Esophagus (tissue), 2 donors: ENCODE results near the gene MRPS35. TPM values are rescaled to one million over a fixed set of nuclear protein-coding genes. Genes with fewer than 3 reads are reported as not detected.
A peak's percentile ranks its signal among the peaks of the same experiment; 100 is the strongest.

Source experiments
- H3K27ac ChIP-seq, 2 donors: one replicate each; pipeline ENCODE4 v1.5.1; 2013; ENCODE audit warnings: low read depth in 2 of 2, mild to moderate bottlenecking in 2 of 2, inconsistent platforms in 1 of 2, low read length in 1 of 2, moderate library complexity in 1 of 2
- H3K27me3 ChIP-seq, 2 donors: one replicate each; pipeline ENCODE4 v1.6.1; 2013; ENCODE audit warnings: low read length in 2 of 2, control low read depth in 1 of 2, mild to moderate bottlenecking in 1 of 2; ENCODE audit not compliant: insufficient read depth in 2 of 2, control insufficient read depth in 1 of 2
- H3K36me3 ChIP-seq, 2 donors: one replicate each; pipeline ENCODE4 v1.6.1; 2013; ENCODE audit warnings: low read length in 1 of 2; ENCODE audit not compliant: control insufficient read depth in 2 of 2, insufficient read depth in 2 of 2
- H3K4me1 ChIP-seq, 2 donors: one replicate each; pipeline ENCODE4 v1.6.1; 2013; ENCODE audit warnings: low read length in 1 of 2; ENCODE audit not compliant: control insufficient read depth in 2 of 2, insufficient read depth in 2 of 2
- H3K4me3 ChIP-seq, 2 donors: one replicate each; pipeline ENCODE4 v1.5.1; 2013; ENCODE audit warnings: low read length in 2 of 2, mild to moderate bottlenecking in 2 of 2, low read depth in 1 of 2, moderate library complexity in 1 of 2
- H3K9me3 ChIP-seq, 2 donors: one replicate each; pipeline ENCODE4 v1.6.1; 2013; ENCODE audit warnings: mild to moderate bottlenecking in 2 of 2, low read depth in 1 of 2, low read length in 1 of 2, moderate library complexity in 1 of 2; ENCODE audit not compliant: control insufficient read depth in 2 of 2, insufficient read depth in 1 of 2
- WGBS, 2 donors: extraction: QIAGEN DNeasy Blood & Tissue Kit; methylation state at CpG; one replicate each; pipeline ENCODE4 v1.1.7; 2013; 5-methylcytosine and 5-hydroxymethylcytosine counted together
- polyA plus RNA-seq, 2 donors: library from polyadenylated mRNA; stranded (reverse); fragments of 200-250 nt; gene quantifications; one replicate each; pipeline ENCODE4 v1.2.3, GENCODE V29; 2013
- donor health status: healthy with polysubstance abuse.
- donor health status: Bipolar disorder and iron deficiency.

Gene MRPS35
- polyA plus RNA-seq, 2 donors, result 17.8 to 35.3 TPM

DNA sequence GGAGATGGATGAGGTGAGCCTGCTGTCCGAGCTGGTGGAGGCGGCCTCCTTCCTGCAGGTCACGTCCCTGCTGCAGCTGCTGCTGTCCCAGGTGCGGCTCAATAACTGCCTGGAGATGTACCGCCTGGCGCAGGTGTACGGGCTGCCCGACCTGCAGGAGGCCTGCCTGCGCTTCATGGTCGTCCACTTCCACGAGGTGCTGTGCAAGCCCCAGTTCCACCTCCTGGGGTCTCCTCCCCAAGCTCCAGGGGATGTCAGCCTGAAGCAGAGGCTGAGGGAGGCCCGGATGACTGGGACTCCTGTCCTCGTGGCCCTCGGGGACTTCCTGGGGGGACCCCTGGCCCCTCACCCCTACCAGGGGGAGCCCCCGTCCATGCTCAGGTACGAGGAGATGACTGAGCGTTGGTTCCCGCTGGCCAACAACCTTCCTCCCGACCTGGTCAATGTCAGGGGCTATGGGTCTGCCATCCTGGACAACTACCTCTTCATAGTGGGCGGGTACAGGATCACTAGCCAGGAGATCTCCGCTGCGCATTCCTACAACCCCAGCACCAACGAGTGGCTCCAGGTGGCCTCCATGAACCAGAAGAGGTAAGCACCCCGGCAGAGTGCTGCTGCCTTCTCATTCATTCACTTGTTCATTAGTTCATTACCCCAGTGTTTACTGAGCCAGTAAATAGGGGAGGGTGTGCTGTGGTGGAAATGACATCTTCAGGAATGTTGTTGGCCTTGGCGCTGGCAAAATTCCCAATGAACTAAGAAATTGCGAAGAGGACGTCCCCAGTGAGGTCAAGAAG, 70.2 kb downstream of the MRPS35 start:
- no peaks in the 10 kb centered on the region for H3K9me3 ChIP-seq
- peaks cover 6 to 11% of the 10 kb centered on the region in 2 donors for H3K4me1 ChIP-seq
- WGBS, 2 donors, result 9 to 11% methylated on average over 25 to 27 of the region's 27 CpGs
- no peaks in the 10 kb centered on the region for H3K36me3 ChIP-seq
- H3K4me3 ChIP-seq, result peak overlapping the region; percentile 76 to 91
- no peaks in the 10 kb centered on the region for H3K27me3 ChIP-seq
- H3K27ac ChIP-seq, result peak overlapping the region; percentile 90 to 95

DNA sequence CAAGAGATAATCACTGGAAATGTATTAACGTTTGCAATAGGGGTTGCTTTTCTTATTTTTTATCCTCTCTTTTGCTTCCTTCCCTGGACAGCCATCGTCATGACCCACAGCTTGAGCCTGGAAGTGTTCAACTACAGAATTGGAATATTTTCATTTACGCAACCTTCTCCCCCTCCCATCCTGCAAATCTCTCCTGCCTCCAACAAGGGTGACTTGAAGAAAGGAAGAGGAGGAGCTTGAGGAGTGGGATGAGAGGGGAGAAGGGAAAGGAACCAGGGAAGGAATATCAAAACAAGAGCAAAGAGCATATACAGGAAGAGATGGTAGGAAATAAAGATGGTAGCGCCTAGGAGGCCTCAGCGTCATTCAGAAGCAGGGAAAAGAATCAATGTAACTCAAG, 71.0 kb downstream of the MRPS35 start:
- H3K36me3 ChIP-seq, result no peaks in the 10 kb centered on the region
- 65 to 66% methylated on average over 5 of the region's 5 CpGs for WGBS, 2 donors
- H3K4me3 ChIP-seq, result peak overlapping the region in 1 of 2 donors; percentile 76
- no peaks in the 10 kb centered on the region for H3K27me3 ChIP-seq
- H3K27ac ChIP-seq, result no peak overlapping the region
- H3K4me1 ChIP-seq, result peaks cover 6 to 11% of the 10 kb centered on the region in 2 donors
- no peaks in the 10 kb centered on the region for H3K9me3 ChIP-seq

GRCh38 chr12:27782481-27782880, 71.8 kb downstream of the MRPS35 start:
- 73 to 90% methylated on average over 1 of the region's 1 CpG for WGBS, 2 donors
- Histone ChIP-seq H3K27ac (no peak overlapping the region), H3K4me1 (peaks cover 8 to 11% of the 10 kb centered on the region in 2 donors), H3K36me3 (no peaks in the 10 kb centered on the region), H3K9me3 (no peaks in the 10 kb centered on the region), H3K27me3 (no peaks in the 10 kb centered on the region), H3K4me3 (no peak overlapping the region)

DNA sequence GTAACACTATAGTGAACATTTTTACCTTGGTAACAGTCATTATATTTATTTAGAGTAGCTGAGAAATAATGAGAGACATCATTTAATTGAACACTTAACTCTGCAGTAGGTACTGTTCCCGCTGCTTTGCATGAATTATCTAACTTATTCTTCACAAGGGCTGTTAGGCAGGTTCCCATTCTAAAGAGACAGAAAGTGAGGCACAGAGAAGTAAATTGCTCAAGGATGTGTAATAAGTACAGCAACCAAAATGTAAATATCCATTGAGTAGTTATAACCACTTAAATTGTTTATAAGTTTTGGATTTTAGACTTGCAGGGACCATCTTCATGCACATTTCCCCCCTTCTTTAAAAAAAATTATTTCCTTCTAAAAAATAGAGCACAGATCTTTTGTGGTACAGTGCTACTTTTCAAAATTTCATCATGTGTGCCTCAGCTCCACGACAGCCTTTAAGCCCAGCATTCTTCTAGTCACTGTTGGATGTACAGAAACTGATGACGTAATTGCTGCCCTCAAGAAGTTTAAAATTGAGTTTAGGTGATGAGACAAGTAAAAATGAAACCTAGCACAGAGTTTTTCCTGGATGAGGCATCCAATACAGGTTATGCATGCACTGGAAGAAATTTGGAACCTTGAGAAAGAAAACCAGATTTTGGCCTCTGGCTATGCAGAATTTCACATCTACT, 75.4 kb downstream of the MRPS35 start:
- Histone ChIP-seq H3K27me3 (no peaks in the 10 kb centered on the region), H3K27ac (no peak overlapping the region), H3K36me3 (no peaks in the 10 kb centered on the region), H3K4me3 (no peak overlapping the region), H3K9me3 (no peaks in the 10 kb centered on the region), H3K4me1 (peaks cover 2 to 4% of the 10 kb centered on the region in 2 donors)
- WGBS, 2 donors, result 66 to 70% methylated on average over 3 of the region's 3 CpGs

DNA sequence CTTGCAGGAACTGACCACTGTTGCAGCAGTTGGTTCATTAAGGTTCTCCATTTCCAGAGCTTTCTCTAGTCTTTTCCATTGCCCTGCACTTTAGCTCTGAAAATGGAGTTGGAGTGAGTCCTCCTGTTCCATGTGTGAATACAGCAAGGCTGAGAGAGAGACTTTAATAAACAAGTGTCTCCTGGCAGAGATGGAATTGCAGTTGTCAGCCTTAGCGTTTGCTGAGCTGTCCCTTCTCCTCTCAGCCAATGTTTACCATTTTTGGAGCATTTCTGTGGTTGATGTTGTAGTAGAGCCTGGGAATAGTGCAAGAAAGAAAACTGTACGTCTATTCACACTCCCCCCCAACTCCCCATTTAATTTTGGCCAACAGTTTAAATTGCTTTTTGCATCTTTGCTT, 76.9 kb downstream of the MRPS35 start:
- H3K27ac ChIP-seq, result no peak overlapping the region
- WGBS, 2 donors, result 58 to 67% methylated on average over 2 of the region's 2 CpGs
- no peaks in the 10 kb centered on the region for H3K27me3 ChIP-seq
- no peaks in the 10 kb centered on the region for H3K36me3 ChIP-seq
- no peak overlapping the region for H3K4me3 ChIP-seq
- H3K4me1 ChIP-seq, result peaks cover 0 to 2% of the 10 kb centered on the region in 2 donors
- H3K9me3 ChIP-seq, result no peaks in the 10 kb centered on the region

DNA sequence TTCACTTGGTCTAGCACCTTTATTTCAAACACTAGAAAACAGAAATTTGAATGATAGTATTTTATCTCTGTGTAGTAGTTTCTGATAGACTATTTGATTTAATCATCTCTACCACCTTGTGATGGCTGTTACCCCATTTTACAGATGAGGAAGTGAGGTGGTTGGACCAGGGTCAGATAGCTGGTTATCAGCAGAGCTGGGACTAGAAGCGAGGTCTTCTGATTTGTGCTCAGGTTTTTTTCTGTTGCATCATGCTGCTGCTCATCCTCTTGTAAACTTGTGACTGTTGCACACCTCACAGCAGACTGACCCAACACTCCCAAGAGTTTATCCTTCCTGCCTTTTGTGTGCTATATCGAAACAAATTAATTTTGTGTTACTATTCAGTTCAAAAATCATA, 79.5 kb downstream of the MRPS35 start:
- Histone ChIP-seq H3K4me3 (no peak overlapping the region), H3K4me1 (peaks cover 0 to 2% of the 10 kb centered on the region in 2 donors), H3K36me3 (no peaks in the 10 kb centered on the region), H3K9me3 (no peaks in the 10 kb centered on the region), H3K27me3 (no peaks in the 10 kb centered on the region), H3K27ac (no peak overlapping the region)
- 92 to 93% methylated on average over 2 of the region's 2 CpGs for WGBS, 2 donors

DNA sequence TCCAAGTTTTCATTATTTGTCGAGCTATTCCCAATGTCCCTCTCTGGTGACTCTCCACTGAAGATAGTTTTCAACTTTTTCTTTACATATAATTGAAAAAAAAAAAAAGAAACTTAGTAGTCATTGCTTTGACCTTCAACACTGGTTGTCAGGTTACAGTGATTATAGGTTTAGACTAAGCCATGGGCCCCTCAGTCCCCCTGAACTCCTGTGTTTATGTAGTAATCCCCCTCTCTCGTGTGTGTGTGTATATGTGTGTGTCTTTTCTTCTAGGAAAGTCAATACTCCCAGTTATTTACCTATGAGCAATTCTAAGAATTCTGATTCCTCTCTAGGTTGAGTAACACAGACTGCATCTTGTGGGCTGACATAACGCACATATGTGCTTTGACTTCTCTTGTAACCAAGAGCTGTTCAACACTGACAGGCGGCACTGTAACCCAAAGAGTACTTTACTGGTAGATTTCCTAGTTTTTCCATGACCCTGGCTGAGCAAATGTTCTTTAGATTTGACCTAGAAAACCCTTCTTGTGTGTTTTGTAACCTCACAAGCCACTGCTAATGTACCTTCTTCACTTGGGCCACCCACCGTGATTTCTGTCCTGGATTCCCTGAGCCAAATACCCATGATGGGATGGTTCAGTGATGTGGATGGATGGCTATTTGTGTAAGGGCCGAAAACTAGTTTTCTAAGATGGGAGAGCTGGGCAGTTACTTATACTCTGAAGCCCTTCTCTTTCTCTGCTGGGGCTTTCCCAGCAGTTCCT, 84.4 kb downstream of the MRPS35 start:
- Histone ChIP-seq H3K36me3 (peaks cover 4 to 7% of the 10 kb centered on the region in 2 donors), H3K9me3 (no peaks in the 10 kb centered on the region), H3K27ac (no peak overlapping the region), H3K4me1 (no peaks in the 10 kb centered on the region), H3K4me3 (no peak overlapping the region), H3K27me3 (no peaks in the 10 kb centered on the region)
- WGBS, 2 donors, result 80 to 81% methylated on average over 6 of the region's 6 CpGs

- H3K27ac ChIP-seq, result no peak overlapping the region
- no peak overlapping the region for H3K4me3 ChIP-seq
- no peaks in the 10 kb centered on the region for H3K27me3 ChIP-seq
- no peaks in the 10 kb centered on the region for H3K4me1 ChIP-seq
- peaks cover 4 to 7% of the 10 kb centered on the region in 2 donors for H3K36me3 ChIP-seq
- H3K9me3 ChIP-seq, result no peaks in the 10 kb centered on the region
- WGBS, 2 donors, result 82 to 86% methylated on average over 7 of the region's 7 CpGs
Observed at GRCh38 chr12:27796128-27796527, 85.5 kb downstream of the MRPS35 start.

- H3K27ac ChIP-seq, result no peak overlapping the region
- 95 to 96% methylated on average over 24 of the region's 24 CpGs for WGBS, 2 donors
Observed at GRCh38 chr12:27797301-27798025, 86.8 kb downstream of the MRPS35 start.

More at GRCh38 chr12:27797301-27798025, 86.8 kb downstream of the MRPS35 start:
- H3K4me3 ChIP-seq, result no peak overlapping the region
- H3K9me3 ChIP-seq, result no peaks in the 10 kb centered on the region
- H3K36me3 ChIP-seq, result peaks cover 7 to 8% of the 10 kb centered on the region in 2 donors
- H3K4me1 ChIP-seq, result no peaks in the 10 kb centered on the region
- H3K27me3 ChIP-seq, result no peaks in the 10 kb centered on the region
